ENCODE data around the gene BTN2A1.
"Not testable (repeated sequence)": the region's sequence is repeated elsewhere in the genome, so short reads cannot be mapped to it uniquely, and the experiment has no call there.

BTN2A1 gene

GRCh38 chr6:26432627-26433201 lies 25.0 kb upstream of the BTN2A1 start:
- DNase-seq (ENCODE audit: low read depth) = no peak

- DNase-seq (ENCODE audit: low read depth) = not testable (repeated sequence)
Measured at GRCh38 chr6:26433680-26434079, 24.1 kb upstream of the BTN2A1 start.

GRCh38 chr6:26436018-26436417 lies 21.7 kb upstream of the BTN2A1 start:
- DNase-seq (ENCODE audit: low read depth) = no peak

GRCh38 chr6:26437550-26437949 lies 20.2 kb upstream of the BTN2A1 start:
- DNase-seq (ENCODE audit: low read depth) = no peak

GRCh38 chr6:26438000-26438399 lies 19.8 kb upstream of the BTN2A1 start:
- no peak for DNase-seq (ENCODE audit: low read depth)

- no peak for DNase-seq (ENCODE audit: low read depth)
Measured at GRCh38 chr6:26439151-26440125, 18.3 kb upstream of the BTN2A1 start.

- DNase-seq (ENCODE audit: low read depth) = no peak
Measured at GRCh38 chr6:26440977-26441358, 16.8 kb upstream of the BTN2A1 start.

GRCh38 chr6:26441977-26442376 lies 15.8 kb upstream of the BTN2A1 start:
- no peak for DNase-seq (ENCODE audit: low read depth)

GRCh38 chr6:26445934-26446667 lies 11.7 kb upstream of the BTN2A1 start:
- DNase-seq (ENCODE audit: low read depth) = no peak

- DNase-seq (ENCODE audit: low read depth) = no peak
Measured at GRCh38 chr6:26447257-26447656, 10.5 kb upstream of the BTN2A1 start.

- DNase-seq (ENCODE audit: low read depth) = no peak
Measured at GRCh38 chr6:26450240-26450639, 7.5 kb upstream of the BTN2A1 start.

- DNase-seq (ENCODE audit: low read depth) = no peak
Measured at GRCh38 chr6:26452631-26453235, 5.0 kb upstream of the BTN2A1 start.

GRCh38 chr6:26454631-26455030 lies 3.1 kb upstream of the BTN2A1 start:
- no peak for DNase-seq (ENCODE audit: low read depth)

- no peak for DNase-seq (ENCODE audit: low read depth)
Measured at GRCh38 chr6:26455357-26455970, 2.3 kb upstream of the BTN2A1 start.

GRCh38 chr6:26457264-26457805 lies 420 bp upstream of the BTN2A1 start:
- DNase-seq (ENCODE audit: low read depth) = no peak

GRCh38 chr6:26459023-26459810 lies 1.5 kb downstream of the BTN2A1 start:
- no peak for DNase-seq (ENCODE audit: low read depth)

- DNase-seq (ENCODE audit: low read depth) = not testable (repeated sequence)
Measured at GRCh38 chr6:26461353-26461752, 3.6 kb downstream of the BTN2A1 start.

- no peak for DNase-seq (ENCODE audit: low read depth)
Measured at GRCh38 chr6:26464014-26464413, 6.3 kb downstream of the BTN2A1 start.

- no peak for DNase-seq (ENCODE audit: low read depth)
Measured at GRCh38 chr6:26464416-26465131, 6.8 kb downstream of the BTN2A1 start.

GRCh38 chr6:26465776-26466175 lies 8.0 kb downstream of the BTN2A1 start:
- DNase-seq (ENCODE audit: low read depth) = no peak

Measured in activated gamma-delta T cell treated with anti-CD3 and anti-CD28 coated beads, Interleukin-2, amount 50 U/mL, for 16 hours (primary cell).